GM12872 (cell line): ENCODE data around the gene DGKH.

Experiments used
- CTCF ChIP-seq: IDR thresholded peaks from 3 replicates; pipeline ENCODE4 v1.5.1; 2011; ENCODE audit warnings: low read depth, mild to moderate bottlenecking, low read length, moderate library complexity; ENCODE audit not compliant: insufficient read depth

Gene DGKH

GRCh38 chr13:42255886-42256285 is 207.4 kb downstream of the DGKH start:
- TF ChIP-seq CTCF = no peak

GRCh38 chr13:42258747-42259146 is 210.3 kb downstream of the DGKH start:
- no peak for TF ChIP-seq CTCF

- TF ChIP-seq CTCF = no peak
These were observed 211.1 kb downstream of the DGKH start for GRCh38 chr13:42259515-42259914.

- TF ChIP-seq CTCF = no peak
These were observed 212.6 kb downstream of the DGKH start for GRCh38 chr13:42260903-42261654.

- no peak for TF ChIP-seq CTCF
These were observed 218.0 kb downstream of the DGKH start for GRCh38 chr13:42266473-42266872.

- no peak for TF ChIP-seq CTCF
These were observed 221.9 kb downstream of the DGKH start for GRCh38 chr13:42270160-42270856.

GRCh38 chr13:42270857-42271215 is 222.4 kb downstream of the DGKH start:
- no peak for TF ChIP-seq CTCF
